Testis (tissue), 2 donors: ENCODE data around the gene RPS6KL1.

Experiments
- POLR2A ChIP-seq: fragments of 450-650 bp; IDR thresholded peaks from one replicate; pipeline ENCODE4 v1.6.1; 2017; ENCODE audit warnings: antibody characterized with exemption, mild to moderate bottlenecking, moderate library complexity
- TF ChIP-seq, protein P1 (sequence below), 3 experiments: fragments of 450-650 bp in 2 of 3; fragments of 200-600 bp in 1 of 3; sonication (generic) in 1 of 3; IDR thresholded peaks; one replicate each; pipeline ENCODE4 v1.5.1; 2016 to 2019; ENCODE audit warnings: antibody characterized with exemption in 3 of 3, mild to moderate bottlenecking in 2 of 3, moderate library complexity in 1 of 3

DNA sequence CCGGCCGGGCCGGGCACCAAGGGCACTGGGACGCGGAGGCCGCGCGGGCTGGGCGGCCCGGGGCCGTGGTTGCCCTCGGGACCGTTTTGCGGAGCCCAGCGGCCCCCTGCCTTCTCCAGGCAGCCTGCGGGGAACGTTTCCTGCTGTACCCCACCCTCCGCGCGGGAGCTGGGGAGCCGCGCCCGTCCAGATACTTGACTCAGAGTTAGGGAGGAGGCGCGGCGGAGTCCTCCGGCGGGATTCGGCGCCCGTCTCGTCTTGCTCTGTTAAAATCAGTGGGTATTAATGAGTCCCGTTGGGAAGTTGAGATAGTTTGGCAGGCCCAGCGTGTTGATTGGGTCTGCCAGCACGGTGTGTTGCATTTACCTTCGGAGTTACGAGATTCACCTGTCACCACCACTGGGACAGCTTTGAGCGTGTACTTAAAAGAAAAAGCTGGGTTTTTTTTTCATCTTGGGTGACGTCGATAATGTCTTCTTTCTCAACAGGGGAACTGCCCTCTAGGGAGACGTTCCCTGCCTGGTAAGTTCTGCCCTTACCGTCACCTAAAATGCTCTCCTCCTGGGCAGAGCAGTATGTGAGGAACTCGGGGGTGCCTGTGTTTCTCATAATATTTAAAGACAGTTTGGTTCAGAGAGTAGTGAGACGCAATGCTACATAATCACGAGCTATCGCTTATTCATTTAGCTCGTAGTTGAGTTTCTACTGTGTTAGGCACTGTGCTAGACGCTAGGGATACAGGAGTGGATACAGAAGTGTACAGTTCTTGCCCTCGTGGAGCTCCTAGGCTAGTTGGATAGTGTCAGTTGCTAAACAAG lies 40.7 kb downstream of the RPS6KL1 start:
- TF ChIP-seq, protein P1, sequence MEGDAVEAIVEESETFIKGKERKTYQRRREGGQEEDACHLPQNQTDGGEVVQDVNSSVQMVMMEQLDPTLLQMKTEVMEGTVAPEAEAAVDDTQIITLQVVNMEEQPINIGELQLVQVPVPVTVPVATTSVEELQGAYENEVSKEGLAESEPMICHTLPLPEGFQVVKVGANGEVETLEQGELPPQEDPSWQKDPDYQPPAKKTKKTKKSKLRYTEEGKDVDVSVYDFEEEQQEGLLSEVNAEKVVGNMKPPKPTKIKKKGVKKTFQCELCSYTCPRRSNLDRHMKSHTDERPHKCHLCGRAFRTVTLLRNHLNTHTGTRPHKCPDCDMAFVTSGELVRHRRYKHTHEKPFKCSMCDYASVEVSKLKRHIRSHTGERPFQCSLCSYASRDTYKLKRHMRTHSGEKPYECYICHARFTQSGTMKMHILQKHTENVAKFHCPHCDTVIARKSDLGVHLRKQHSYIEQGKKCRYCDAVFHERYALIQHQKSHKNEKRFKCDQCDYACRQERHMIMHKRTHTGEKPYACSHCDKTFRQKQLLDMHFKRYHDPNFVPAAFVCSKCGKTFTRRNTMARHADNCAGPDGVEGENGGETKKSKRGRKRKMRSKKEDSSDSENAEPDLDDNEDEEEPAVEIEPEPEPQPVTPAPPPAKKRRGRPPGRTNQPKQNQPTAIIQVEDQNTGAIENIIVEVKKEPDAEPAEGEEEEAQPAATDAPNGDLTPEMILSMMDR (IDR thresholded peaks at IDR 0.05) = no peak
- TF ChIP-seq POLR2A = no peak
